HG03139 (cell line): ENCODE measurements around the gene DPPA2.

ENCODE experiments used
- ATAC-seq: cut with Tn5 transposase; IDR thresholded peaks from one replicate; pipeline ENCODE4 v1.9.1; 2021; ENCODE audit not compliant: unreplicated experiment

DPPA2 gene

GRCh38 chr3:109325657-109326056 lies 9.3 kb upstream of the DPPA2 start:
- ATAC-seq, result no peak

- no peak for ATAC-seq
Measured at GRCh38 chr3:109325109-109325508, 8.8 kb upstream of the DPPA2 start.

- no peak for ATAC-seq
Measured at GRCh38 chr3:109313061-109313460, 3.3 kb downstream of the DPPA2 start.

GRCh38 chr3:109297496-109297895 lies 18.8 kb downstream of the DPPA2 start:
- ATAC-seq, result no peak

GRCh38 chr3:109284071-109284470 lies 32.2 kb downstream of the DPPA2 start:
- ATAC-seq, result no peak

- ATAC-seq, result no peak
Measured at GRCh38 chr3:109278546-109278945, 37.8 kb downstream of the DPPA2 start.

GRCh38 chr3:109278141-109278540 lies 38.2 kb downstream of the DPPA2 start:
- no peak for ATAC-seq

GRCh38 chr3:109275702-109276293 lies 40.5 kb downstream of the DPPA2 start:
- no peak for ATAC-seq

GRCh38 chr3:109270779-109271178 lies 45.5 kb downstream of the DPPA2 start:
- no peak for ATAC-seq

- ATAC-seq, result no peak
Measured at GRCh38 chr3:109269577-109270275, 46.6 kb downstream of the DPPA2 start.

GRCh38 chr3:109268181-109268580 lies 48.1 kb downstream of the DPPA2 start:
- no peak for ATAC-seq

- ATAC-seq, result no peak
Measured at GRCh38 chr3:109265295-109265694, 51.0 kb downstream of the DPPA2 start.

GRCh38 chr3:109257269-109257668 lies 59.0 kb downstream of the DPPA2 start:
- ATAC-seq, result no peak

GRCh38 chr3:109254770-109255169 lies 61.5 kb downstream of the DPPA2 start:
- ATAC-seq, result no peak

GRCh38 chr3:109252641-109253040 lies 63.7 kb downstream of the DPPA2 start:
- no peak for ATAC-seq
